HL-60 (cell line): ENCODE data around the gene C14orf180.

ENCODE experiments used
- DNase-seq, 2 experiments: peaks; one replicate each; pipeline ENCODE4 v3.0.0-alpha.2; 2010 to 2020; ENCODE audit warnings: low read depth in 1 of 2, low spot score in 1 of 2
- H3K27ac ChIP-seq: fragments of 250-450 bp; sonication (Bioruptor Pico); replicated peaks from 2 replicates; pipeline ENCODE4 v1.5.1; 2020; ENCODE audit warnings: mild to moderate bottlenecking, moderate library complexity
- H3K27me3 ChIP-seq: fragments of 250-450 bp; sonication (Bioruptor Pico); 2 replicates; pipeline ENCODE4 v1.5.1; 2021; ENCODE audit warnings: mild to moderate bottlenecking, moderate library complexity; ENCODE audit not compliant: insufficient read depth, poor library complexity, severe bottlenecking
- H3K4me3 ChIP-seq: replicated peaks from 2 replicates; pipeline ENCODE4 v1.5.1; 2011; ENCODE audit warnings: mild to moderate bottlenecking, control low read depth, low read length; ENCODE audit not compliant: insufficient read depth
- GABPA ChIP-seq: IDR thresholded peaks from 2 replicates; pipeline ENCODE4 v1.6.1; 2012; ENCODE audit warnings: low read depth
- POLR2AphosphoS5 ChIP-seq: IDR thresholded peaks from 2 replicates; pipeline ENCODE4 v1.6.1; 2012; ENCODE audit warnings: low read depth
- SPI1 ChIP-seq: IDR thresholded peaks from 2 replicates; pipeline ENCODE4 v1.6.1; 2012; ENCODE audit warnings: low read depth, mild to moderate bottlenecking, borderline replicate concordance
- TF ChIP-seq, protein P1 (sequence below): IDR thresholded peaks from 2 replicates; pipeline ENCODE4 v1.6.1; 2012; ENCODE audit warnings: low read depth; ENCODE audit not compliant: insufficient replicate concordance
- TF ChIP-seq, protein P2 (sequence below): IDR thresholded peaks from one replicate; pipeline ENCODE4 v1.5.1; 2011; ENCODE audit warnings: low read length, control low read depth, inconsistent platforms; ENCODE audit not compliant: insufficient read depth

Gene C14orf180

DNA sequence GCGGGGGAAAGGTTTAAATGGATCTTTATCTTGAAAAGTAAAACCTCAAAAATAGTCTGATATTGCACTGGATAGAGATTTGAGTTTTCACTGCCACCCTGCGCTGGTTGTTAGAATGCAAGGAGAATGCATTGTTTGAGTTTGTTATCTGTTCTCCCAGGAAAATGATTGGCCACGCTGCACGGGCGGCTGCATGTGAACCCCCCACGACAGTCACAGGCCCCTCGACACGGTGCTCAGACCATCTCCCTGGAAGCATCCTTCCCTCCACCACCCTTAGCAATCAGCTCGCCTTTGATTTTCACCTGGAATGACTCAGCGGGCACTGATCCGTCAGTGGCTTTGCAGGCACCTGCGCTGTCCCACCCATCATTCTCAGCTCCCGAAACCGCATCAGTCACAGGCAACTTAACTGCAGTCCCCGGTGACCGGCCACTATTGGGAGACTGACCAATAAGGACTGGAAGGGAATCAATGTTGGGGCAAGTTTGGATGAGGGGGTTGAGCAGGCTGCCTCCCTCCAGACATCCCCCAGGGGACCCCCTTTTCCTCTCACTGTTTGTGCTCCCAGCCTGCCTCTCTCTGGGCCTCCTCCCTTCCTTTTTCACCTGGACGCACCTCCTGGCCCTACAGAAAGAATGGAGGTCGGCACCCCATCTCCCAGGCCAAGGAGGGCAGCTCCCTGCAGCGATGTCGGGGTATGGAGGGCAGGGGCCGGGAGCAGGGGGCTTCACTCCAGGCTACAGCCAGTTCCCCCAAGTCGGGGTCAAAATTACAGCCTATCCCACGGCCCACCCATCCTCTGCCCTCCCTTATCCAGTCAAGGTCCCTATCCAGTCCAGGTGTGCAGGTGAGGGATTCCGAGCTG is 28.5 kb upstream of the C14orf180 start:
- H3K27ac ChIP-seq = no peak overlapping the region
- no peak overlapping the region for H3K4me3 ChIP-seq
- no peaks in the 10 kb centered on the region for H3K27me3 ChIP-seq
- TF ChIP-seq, protein P1, sequence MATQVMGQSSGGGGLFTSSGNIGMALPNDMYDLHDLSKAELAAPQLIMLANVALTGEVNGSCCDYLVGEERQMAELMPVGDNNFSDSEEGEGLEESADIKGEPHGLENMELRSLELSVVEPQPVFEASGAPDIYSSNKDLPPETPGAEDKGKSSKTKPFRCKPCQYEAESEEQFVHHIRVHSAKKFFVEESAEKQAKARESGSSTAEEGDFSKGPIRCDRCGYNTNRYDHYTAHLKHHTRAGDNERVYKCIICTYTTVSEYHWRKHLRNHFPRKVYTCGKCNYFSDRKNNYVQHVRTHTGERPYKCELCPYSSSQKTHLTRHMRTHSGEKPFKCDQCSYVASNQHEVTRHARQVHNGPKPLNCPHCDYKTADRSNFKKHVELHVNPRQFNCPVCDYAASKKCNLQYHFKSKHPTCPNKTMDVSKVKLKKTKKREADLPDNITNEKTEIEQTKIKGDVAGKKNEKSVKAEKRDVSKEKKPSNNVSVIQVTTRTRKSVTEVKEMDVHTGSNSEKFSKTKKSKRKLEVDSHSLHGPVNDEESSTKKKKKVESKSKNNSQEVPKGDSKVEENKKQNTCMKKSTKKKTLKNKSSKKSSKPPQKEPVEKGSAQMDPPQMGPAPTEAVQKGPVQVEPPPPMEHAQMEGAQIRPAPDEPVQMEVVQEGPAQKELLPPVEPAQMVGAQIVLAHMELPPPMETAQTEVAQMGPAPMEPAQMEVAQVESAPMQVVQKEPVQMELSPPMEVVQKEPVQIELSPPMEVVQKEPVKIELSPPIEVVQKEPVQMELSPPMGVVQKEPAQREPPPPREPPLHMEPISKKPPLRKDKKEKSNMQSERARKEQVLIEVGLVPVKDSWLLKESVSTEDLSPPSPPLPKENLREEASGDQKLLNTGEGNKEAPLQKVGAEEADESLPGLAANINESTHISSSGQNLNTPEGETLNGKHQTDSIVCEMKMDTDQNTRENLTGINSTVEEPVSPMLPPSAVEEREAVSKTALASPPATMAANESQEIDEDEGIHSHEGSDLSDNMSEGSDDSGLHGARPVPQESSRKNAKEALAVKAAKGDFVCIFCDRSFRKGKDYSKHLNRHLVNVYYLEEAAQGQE = no peak
- TF ChIP-seq, protein P2, sequence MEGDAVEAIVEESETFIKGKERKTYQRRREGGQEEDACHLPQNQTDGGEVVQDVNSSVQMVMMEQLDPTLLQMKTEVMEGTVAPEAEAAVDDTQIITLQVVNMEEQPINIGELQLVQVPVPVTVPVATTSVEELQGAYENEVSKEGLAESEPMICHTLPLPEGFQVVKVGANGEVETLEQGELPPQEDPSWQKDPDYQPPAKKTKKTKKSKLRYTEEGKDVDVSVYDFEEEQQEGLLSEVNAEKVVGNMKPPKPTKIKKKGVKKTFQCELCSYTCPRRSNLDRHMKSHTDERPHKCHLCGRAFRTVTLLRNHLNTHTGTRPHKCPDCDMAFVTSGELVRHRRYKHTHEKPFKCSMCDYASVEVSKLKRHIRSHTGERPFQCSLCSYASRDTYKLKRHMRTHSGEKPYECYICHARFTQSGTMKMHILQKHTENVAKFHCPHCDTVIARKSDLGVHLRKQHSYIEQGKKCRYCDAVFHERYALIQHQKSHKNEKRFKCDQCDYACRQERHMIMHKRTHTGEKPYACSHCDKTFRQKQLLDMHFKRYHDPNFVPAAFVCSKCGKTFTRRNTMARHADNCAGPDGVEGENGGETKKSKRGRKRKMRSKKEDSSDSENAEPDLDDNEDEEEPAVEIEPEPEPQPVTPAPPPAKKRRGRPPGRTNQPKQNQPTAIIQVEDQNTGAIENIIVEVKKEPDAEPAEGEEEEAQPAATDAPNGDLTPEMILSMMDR = no peak
- DNase-seq = no peak

GRCh38 chr14:104551851-104552737 is 27.5 kb upstream of the C14orf180 start:
- no peak for DNase-seq
- TF ChIP-seq SPI1 (no peak), POLR2AphosphoS5 (no peak), GABPA (no peak)
- TF ChIP-seq, protein P1 = no peak
- TF ChIP-seq, protein P2 = no peak
- no peak overlapping the region for H3K27ac ChIP-seq
- H3K4me3 ChIP-seq = no peak overlapping the region
- H3K27me3 ChIP-seq = no peaks in the 10 kb centered on the region

GRCh38 chr14:104552738-104553125 is 26.8 kb upstream of the C14orf180 start:
- no peak overlapping the region for H3K27ac ChIP-seq
- DNase-seq = no peak
- no peaks in the 10 kb centered on the region for H3K27me3 ChIP-seq
- no peak overlapping the region for H3K4me3 ChIP-seq
- TF ChIP-seq POLR2AphosphoS5 (no peak), SPI1 (no peak), GABPA (no peak)
- TF ChIP-seq, protein P2 = no peak
- TF ChIP-seq, protein P1 = no peak
